Hepatic stellate cell (primary cell): ENCODE data around the gene RAPGEF3.
A peak's percentile ranks its signal among the peaks of the same experiment; 100 is the strongest.

ENCODE experiments used
- DNase-seq: peaks from one replicate; pipeline ENCODE4 v3.0.0; 2011; ENCODE audit warnings: low spot score

The RAPGEF3 gene

GRCh38 chr12:47775100-47775911, 16.6 kb upstream of the RAPGEF3 start:
- DNase-seq, result peak; percentile 67

- no peak for DNase-seq
These were observed 16.0 kb upstream of the RAPGEF3 start for GRCh38 chr12:47774663-47775062.

GRCh38 chr12:47773858-47774580, 15.3 kb upstream of the RAPGEF3 start:
- no peak for DNase-seq

GRCh38 chr12:47773062-47773857, 14.6 kb upstream of the RAPGEF3 start, which contains the start of gene SLC48A1:
SLC48A1 (plus strand) TSS chr12:47773238; CDS start chr12:47773305, 67 bp downstream.
- DNase-seq, result peak; percentile 90

- no peak for DNase-seq
These were observed 14.0 kb upstream of the RAPGEF3 start for GRCh38 chr12:47772738-47773061.

- no peak for DNase-seq
These were observed 13.5 kb upstream of the RAPGEF3 start for GRCh38 chr12:47772094-47772660.

GRCh38 chr12:47771304-47771703, 12.6 kb upstream of the RAPGEF3 start:
- DNase-seq, result no peak

GRCh38 chr12:47770086-47770726, 11.5 kb upstream of the RAPGEF3 start:
- peak; percentile 48 for DNase-seq

GRCh38 chr12:47769234-47770085, 10.8 kb upstream of the RAPGEF3 start:
- no peak for DNase-seq

- peak; percentile 52 for DNase-seq
These were observed 9.7 kb upstream of the RAPGEF3 start for GRCh38 chr12:47768323-47768811.

GRCh38 chr12:47767216-47767724, 8.6 kb upstream of the RAPGEF3 start:
- no peak for DNase-seq

- DNase-seq, result no peak
These were observed 8.0 kb upstream of the RAPGEF3 start for GRCh38 chr12:47766502-47767215.

GRCh38 chr12:47763481-47764346, 5.0 kb upstream of the RAPGEF3 start:
- DNase-seq, result no peak

- DNase-seq, result no peak
These were observed 4.3 kb upstream of the RAPGEF3 start for GRCh38 chr12:47762850-47763465.

GRCh38 chr12:47758584-47758833, 171 bp downstream of the RAPGEF3 start:
- DNase-seq, result no peak

GRCh38 chr12:47757840-47758583, 668 bp downstream of the RAPGEF3 start:
- no peak for DNase-seq

- no peak for DNase-seq
These were observed 1.3 kb downstream of the RAPGEF3 start for GRCh38 chr12:47757364-47757839.
